NCI-H2196 treated with DMSO at 0.1 percent for 48 hours (cell line): ENCODE measurements around the gene VWA8.
"Not testable (repeated sequence)": the region's sequence is repeated elsewhere in the genome, so short reads cannot be mapped to it uniquely, and the experiment has no call there.

Source experiments
- DNase-seq: peaks from one replicate; lab custom pipeline; 2025; ENCODE audit not compliant: unreplicated experiment; lab: John Stamatoyannopoulos, UW

Gene VWA8

DNA sequence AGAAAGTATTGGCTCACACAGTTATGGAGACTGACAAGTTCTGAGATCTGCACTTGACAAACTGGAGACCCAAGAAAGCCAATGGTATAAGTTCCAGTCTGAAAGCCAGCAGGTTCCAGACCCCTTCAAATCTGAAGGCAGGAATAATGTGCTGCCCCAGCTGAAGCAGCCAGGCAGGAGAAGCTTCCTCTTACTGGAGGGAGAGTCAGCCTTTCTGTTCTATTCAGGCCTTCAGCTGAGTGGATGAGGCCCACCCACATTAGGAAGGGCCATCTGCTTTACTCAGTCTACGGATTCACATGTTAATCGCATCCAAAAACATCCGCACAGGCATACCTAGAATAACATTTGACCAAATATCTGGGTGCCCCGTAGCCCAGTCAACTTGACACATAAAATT, 8.2 kb upstream of the VWA8 start:
- no peak for DNase-seq

DNA sequence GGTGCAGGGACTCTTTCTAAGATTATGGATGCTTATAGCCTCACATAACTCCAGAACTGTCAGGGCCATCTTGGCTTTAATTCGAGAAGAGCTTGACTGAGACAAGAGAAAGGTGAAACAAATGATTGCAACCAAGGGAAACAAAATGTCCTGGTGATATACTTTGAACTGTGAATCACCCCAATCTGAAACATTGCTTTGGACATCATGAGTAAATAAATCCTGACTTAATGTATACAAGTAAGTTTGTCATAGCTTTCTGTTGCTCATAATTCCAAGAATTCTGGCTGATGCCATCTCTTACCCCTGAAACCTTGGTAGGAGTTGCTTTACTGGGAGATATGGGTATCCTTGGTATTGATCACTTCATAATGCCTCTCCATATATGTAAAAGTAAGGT, 5.8 kb upstream of the VWA8 start:
- no peak for DNase-seq

DNA sequence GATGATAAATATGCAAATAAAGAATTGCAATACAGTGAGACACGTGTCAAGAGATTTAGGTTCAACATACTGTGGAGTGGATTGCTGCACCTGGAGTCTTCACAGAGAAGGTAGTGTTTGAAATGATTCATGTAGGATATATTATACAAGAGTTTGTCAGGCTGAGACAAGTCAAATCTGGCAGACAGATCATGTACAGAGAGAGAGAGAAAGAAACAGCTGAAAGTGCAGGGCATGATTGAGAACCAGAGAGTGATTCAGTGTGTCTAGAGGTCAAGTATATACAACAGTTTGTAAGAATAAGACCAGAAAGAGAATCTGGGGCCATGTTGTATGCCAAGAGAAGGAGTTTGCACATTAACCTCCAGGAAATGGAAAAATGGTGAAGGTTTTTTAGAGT, 2.1 kb upstream of the VWA8 start:
- no peak for DNase-seq

DNA sequence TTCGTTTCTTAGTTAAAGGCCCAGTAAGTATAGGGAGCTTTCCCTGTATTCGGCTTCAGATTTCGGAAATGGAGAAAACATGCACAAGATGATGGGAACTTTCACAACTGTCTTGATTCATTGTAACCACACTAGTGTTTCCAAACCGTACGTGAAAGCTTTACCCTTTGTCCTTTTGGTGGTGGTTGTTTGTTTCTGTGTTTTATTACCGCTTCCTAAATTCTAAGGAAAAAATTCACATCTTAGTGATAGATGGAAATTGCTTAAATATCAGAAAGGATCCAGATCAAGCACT, 504 bp upstream of the VWA8 start:
- DNase-seq: no peak

DNA sequence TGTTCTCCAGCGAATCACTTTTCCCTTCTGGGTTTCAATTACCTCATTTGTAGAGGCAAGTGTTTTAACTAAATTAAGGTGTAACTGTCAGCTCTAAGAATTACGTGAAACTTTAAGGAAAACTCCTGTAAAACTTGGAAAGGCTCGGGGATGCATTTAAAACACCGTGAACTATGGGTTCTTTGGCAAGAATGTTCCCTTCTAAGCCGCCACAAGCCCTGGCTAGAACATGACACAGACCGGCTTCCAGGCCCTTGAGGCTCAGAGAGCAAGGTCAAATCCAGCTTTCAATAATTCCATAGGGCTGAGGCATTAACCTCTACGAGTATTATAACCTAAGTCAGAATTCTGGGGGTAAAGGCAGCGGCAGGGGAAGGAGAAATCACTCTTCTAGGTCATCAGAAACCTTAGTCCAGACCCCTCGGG, 685 bp downstream of the VWA8 start:
- no peak for DNase-seq

DNA sequence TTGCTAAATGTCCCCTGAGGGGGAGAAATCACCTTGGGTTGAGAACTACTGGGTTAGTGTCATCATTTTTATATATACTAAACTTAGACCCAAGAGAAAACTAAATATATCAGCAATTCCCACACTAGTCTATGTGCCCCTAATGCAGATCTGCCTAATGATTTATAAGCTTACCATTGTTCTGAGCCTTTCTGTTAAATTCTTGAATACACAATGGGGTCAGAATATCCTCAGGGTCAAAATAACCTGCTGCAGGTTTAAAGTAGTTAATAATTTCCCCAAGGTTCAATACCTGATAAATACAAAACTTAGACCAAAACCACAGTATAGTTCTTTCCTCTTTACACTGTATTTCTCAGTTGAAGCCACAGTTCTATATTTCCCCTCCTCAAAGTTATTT, 4.6 kb downstream of the VWA8 start:
- DNase-seq: no peak

DNA sequence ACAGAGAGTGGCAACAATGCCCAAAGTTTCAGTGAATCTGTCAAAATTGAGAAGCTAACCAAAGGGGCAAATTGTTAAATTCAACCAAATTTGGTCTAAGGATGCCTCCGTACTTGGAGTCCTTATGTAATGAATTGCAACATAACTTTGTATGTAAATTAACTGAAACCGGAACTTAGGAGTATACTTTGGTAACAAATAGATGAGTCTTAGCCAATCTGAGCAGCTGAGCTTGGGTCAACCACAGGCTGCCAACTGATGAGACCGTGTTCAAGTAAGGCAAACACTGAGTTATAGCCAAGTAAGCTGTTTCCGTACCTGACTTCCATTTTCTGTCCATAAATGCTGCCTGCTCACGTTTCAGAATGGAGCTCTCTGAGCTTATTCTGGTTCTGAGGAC, 5.3 kb downstream of the VWA8 start:
- no peak for DNase-seq

DNA sequence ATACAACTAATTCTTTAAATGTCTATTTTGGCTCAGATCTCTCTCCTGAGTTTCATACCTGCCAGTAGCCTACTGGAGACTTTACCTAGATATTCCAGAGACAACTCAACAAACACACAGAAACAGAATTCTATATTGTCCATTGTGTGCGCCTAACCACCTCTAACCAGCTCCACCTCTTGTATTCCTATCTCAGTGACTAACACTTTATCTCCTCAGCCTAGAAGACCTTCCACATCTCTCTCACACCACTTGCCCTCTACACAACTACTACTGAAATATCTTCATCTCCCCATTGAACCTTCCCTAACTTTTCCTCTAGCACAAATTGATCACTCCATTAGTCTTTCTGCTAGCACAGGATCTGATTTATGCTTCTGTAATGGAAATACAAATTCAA, 6.7 kb downstream of the VWA8 start:
- DNase-seq: no peak

DNA sequence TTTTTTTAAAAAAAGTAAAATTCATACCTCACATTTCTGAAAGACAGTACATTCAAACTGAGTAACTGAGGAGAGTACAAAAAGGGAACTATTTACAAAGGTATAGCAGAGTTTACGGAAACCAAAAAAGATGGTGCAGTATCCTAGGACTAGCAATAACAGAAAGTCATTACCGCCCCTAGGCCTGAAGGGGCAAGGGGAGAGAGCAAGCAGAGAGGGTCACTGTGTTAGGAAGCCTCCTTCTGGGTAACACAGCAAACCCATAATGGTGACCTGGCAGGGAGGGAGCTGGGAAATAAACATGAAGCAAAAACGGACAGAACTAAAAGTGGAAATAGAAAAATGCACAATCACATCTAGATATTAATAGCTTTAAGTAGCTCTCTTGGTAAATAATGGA, 8.2 kb downstream of the VWA8 start:
- no peak for DNase-seq

DNA sequence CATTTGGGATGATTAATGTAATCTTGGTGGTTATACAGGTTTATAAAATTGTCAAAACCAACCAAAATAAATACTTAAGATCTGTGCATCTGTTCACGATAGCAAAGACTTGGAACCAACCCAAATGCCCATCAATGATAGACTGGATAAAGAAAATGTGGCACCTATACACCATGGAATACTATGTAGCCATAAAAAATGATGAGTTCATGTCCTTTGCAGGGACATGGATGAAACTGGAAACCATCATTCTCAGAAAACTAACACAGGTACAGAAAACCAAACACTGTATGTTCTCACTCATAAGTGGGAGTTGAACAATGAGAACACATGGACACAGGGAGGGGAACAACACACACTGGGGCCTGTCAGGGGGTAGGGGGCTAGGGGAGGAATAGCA, 11.8 kb downstream of the VWA8 start:
- not testable (repeated sequence) for DNase-seq

DNA sequence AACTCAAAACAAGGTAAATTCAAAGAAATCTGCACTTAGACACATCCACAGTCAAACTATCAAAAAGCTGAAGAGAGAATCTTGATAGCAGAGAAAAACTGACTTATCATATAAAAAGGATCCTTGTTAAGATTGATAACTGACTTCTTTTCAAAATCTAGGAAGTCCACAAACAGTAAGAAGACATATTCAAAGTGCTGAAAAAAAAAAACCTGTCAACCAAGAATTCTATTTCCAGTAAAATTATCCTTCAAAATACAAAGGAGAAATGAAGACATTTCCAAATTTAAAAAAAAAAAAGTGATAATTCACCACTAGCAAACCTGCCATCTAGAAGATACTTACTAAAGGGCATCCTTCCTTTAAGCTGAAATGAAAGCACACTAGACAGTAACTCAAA, 15.0 kb downstream of the VWA8 start:
- DNase-seq: no peak

DNA sequence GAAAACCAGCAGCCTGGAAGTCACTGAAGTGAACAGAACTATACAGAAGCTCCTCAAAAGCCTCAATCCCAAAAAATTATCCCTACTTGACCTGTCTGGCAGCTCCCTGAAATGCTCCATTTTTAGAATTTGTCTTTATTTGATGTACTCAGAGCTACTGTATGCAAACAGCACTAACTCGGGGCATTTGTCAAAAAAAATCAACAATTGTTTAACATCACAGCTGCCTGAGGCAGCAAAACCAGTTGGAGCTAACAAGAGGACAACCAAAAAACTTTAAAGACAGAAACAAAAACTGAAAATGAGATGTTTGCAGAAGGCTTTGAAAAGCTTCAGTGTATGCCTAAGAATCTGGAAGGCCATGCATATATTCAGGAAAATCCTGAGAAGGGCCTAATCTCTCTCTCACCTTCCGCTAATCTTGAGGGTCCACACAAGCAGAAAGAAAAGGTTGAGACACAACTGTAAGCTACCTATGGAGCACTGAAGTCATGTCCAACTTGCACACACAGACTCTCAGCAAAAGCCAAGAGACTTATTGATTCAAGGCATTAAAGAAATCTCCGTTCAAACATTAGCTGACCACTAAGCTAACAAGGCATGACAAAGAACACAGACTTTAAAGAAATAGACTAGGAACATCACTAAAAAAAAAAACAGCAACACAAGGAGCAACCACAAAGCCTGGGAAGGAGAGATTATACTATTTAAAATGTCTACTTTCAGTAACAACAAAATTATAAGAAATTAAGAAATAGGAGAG, 16.1 kb downstream of the VWA8 start:
- DNase-seq: no peak

DNA sequence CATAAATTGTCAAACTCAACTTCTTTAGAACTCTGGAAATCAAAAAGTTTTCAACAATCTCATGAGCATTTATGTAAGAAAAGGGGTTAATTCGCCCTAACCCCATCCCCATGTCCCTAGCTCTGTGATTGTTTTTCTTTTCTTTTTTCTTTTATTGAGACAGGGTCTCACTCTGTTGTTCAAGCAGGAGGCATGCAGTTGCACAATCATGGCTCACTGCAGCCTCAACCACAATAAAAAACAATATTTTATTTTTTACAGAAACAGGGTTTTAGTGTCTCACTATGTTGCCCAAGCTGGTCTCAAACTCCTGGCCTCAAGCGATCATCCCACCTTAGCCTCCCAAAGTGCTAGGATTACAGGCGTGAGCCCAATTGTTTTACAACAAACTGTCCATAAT, 16.7 kb downstream of the VWA8 start:
- no peak for DNase-seq

DNA sequence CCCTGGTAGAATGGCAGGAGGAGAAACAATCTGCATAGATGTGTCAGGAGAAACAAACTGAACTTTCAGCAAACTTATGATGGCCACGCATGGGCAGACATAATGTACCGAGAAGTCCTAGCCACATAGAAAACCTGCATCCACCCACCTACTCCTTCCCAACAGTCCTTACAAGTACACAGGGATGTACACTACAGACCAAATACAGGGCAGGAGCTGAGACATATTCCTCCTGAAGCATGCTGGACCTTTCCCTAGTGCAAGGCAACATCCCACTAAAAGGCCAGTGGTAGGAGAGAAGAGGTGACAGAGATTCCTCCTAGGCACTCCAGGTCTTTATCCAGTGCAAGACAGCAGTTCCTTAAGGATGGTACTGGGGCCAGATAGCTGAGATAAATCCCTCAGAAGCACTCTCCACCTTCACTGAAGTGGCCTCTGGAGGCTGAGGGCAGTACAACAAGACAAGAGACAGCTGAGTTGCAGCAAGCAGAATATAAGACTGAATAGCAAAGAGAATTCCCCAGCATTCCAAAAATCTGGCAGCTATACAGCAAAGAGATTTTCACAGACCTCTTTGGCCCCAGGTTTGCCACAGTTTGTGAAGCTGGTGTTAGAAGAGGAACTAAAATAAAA, 18.3 kb downstream of the VWA8 start:
- DNase-seq: no peak

DNA sequence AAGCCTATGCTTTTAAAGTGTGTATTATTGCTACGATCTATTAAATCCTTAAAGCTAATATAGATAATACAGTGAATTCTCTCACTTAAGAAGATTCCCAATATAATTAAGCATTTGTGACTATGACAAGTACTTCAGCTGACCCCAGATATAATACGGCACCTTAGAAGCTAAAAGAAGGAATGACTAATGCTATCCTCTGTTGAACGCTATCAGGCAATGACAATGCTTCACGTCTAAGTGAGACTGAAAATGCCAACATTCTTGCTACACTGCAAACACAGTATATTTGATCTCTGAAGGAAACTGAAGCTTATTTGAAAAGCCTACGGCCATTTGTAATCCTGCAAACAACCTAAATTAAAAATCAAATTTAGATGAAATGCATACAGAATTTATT, 19.7 kb downstream of the VWA8 start:
- DNase-seq: no peak

DNA sequence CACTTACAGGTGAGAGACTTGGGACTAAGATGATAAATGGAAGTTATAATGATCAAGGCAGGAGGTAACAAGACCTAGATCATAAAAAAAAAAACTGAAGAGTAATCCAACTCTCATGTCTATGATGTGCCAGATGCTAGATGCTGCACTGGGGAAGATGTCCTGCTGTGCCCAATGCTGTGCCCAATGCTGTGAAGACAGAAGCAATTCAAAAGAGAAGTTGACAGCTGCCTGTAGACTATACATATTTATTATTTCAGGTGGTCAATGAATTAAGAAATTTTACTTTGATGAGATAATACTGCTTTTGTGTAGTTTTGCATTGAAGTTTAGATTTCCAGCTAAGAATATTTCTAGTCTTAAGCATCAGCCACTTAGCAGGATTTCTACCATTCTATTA, 21.5 kb downstream of the VWA8 start:
- no peak for DNase-seq

DNA sequence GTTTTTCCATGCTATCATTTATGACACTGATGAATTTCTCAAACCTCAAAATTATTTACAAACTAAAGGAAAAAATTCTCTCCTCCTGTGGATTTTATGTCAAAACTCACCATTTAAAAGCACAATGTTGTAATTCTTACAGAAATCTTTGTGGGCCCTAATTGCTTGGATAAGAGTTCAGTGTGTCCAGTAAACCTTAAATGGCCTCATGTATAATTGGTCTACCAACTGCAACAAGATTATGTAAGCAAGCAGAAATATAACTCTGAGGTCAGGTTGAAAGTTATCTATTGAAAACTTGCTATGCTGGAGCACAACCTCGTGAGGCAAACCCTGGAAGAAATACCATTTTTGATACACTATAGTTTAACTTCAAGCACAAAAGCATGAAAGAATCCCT, 22.0 kb downstream of the VWA8 start:
- DNase-seq: no peak

DNA sequence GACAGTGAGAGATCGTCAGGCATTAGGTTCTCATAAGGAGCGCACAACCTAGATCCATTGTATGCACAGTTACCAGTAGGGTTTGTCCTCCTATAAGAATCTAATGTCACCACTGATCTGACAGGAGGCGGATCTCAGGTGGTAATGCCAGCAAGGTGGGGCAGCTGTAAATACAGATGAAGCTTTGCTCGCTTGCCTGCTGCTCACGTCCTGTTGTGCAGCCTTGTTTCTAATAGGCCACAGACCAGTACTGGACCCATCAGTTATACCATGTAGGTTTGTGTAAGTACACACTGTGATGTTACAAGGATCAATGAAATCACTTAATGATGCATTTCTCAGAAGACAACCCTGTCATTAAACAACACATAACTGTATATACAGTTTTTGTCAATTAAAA, 23.5 kb downstream of the VWA8 start:
- DNase-seq: no peak

DNA sequence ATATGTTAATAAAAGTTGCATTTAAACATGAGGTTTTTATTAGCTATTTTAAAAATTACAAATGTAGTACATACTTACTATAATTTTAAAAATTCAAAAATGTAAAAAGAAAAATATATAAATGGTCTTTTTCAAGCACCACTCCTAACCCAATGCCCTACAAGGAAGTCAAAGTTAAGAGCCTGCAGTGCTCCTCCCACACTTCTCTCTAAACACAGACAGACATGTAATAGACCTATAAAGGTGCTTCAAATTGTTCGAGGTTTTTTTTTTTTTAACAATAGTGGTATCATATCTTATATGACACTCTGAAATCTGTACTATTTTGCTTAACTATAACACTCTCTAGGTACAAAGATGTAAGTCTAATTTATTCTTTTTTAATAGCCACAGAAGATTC, 25.4 kb downstream of the VWA8 start:
- no peak for DNase-seq

DNA sequence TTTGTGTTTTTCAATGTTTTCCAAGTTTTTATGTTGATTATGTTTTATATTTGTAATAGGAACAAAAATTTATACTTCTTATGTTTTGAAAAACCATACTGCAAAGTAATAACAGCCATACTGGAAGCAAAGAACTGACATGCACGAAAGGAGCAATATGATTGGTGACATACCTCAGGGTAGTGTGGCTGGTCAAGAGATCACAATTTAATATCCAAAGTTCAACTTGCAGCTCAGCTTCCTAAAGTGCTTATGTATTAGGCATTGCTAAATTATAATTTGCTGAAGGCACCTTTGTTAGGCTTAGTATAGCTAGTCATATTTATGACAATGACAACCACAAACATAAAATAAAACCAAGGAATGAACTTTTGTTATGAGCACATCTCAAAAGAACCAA, 25.9 kb downstream of the VWA8 start:
- no peak for DNase-seq

DNA sequence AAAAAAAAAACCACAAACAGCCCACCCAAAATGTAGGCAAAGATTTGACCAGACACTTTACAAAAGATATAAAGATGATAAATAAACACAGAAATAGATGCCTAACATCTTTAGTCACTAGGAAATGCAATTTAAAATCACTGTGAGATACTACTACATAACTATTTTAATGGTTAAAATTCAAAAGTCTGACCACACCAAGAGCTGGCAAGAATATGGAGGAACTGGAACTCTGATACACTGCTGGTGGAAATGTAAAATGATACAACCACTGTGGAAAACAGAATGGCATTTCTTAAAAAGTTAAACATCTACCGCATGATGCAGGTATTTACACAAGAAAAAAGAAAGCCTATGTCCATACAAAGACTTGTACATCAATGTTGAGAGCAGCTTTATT, 26.8 kb downstream of the VWA8 start:
- DNase-seq: no peak

DNA sequence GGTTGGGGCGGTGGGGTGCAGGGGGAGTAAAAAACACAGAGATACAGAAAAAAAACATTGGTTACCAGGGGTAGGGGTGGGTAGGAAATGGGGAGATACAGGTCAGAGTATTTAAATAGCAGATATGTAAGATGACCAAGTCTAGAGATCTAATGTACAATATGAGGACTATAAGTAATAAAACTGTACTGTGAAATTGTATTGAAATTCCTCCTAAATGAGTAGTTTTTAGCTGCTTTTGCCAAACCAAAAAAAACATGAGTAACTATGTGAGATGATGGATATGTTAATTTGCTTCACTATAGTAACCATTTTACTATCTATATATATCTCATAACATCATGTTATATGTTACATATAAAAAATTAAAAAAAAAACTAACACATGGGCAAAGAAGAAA, 29.6 kb downstream of the VWA8 start:
- no peak for DNase-seq

DNA sequence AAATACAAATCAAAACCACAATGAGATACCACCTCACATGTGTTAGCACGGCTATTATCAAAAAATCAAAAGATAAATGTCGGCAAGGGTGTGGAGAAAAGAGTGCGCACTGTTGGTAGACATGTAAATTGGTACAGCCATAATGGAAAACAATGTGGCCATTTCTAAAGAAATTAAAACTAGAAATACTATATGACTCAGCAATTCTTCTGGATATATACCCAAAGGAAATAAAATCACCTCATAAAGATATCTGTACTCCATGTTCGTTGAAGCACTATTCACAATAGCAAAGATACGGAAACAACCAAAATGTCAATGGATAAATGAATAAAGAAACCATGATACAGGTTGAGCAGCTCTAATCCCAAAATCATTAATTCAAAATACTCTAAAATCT, 30.8 kb downstream of the VWA8 start:
- DNase-seq: no peak
